NB4 (cell line): ENCODE measurements around the gene CTSV.

ENCODE experiments used
- CTCF ChIP-seq: IDR thresholded peaks from one replicate; pipeline ENCODE4 v1.5.1; 2012; ENCODE audit warnings: low read depth, low read length
- MAX ChIP-seq: IDR thresholded peaks from 2 replicates; pipeline ENCODE4 v1.6.1; 2011; ENCODE audit warnings: low read depth, low read length

DNA sequence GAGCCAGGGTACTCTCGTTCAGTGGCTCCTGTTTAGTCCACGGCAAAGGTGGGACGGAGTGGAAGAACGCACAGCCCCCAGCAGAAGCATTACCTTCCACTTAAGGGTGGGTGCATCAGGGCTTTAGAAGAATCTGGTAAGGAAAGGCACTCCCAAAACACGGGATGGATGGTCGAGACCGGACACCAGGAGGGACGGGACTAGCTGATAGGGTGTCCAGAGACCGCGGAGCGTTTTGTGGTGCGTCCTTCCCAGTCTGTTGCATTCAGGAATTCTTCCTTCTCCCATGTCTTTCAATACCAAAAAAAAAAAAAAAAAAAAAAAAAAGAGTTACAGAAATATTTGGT, 545 bp upstream of the CTSV start:
- no peak for TF ChIP-seq MAX
- no peak for TF ChIP-seq CTCF
